GM12878 (cell line): ENCODE results near the gene CCDC88C. TPM values are rescaled to one million over a fixed set of nuclear protein-coding genes. Genes with fewer than 3 reads are reported as not detected.

Experiments
- CREB1 ChIP-seq: IDR thresholded peaks from 2 replicates; pipeline ENCODE4 v1.6.1; 2012; ENCODE audit warnings: low read depth, mild to moderate bottlenecking, inconsistent platforms
- CREM ChIP-seq: IDR thresholded peaks from 2 replicates; pipeline ENCODE4 v1.6.1; 2014; ENCODE audit warnings: antibody characterized with exemption, low read depth
- CTCF ChIP-seq, 3 experiments: IDR thresholded peaks in 2 of 3; conservative IDR thresholded peaks in 1 of 3; 2 replicates each; pipeline ENCODE4 v1.5.1; 2011; ENCODE audit warnings: low read depth in 3 of 3, low read length in 3 of 3, mild to moderate bottlenecking in 3 of 3, control low read depth in 2 of 3, moderate library complexity in 2 of 3, inconsistent platforms in 1 of 3, mixed read lengths in 1 of 3; ENCODE audit not compliant: control insufficient read depth in 2 of 3, insufficient read depth in 1 of 3; ENCODE audit errors: extremely low read depth in 1 of 3
- ESRRA ChIP-seq: IDR thresholded peaks from 2 replicates; pipeline ENCODE4 v1.6.1; 2012; ENCODE audit warnings: mild to moderate bottlenecking, low read length, improper control_type of control experiment
- ETV6 ChIP-seq, 2 experiments: fragments of 450-650 bp in 1 of 2; IDR thresholded peaks in 1 of 2; conservative IDR thresholded peaks in 1 of 2; 2 replicates each; pipeline ENCODE4 v1.6.1; 2014; ENCODE audit warnings: antibody characterized with exemption in 1 of 2, borderline replicate concordance in 1 of 2, low read depth in 1 of 2, mild to moderate bottlenecking in 1 of 2, moderate library complexity in 1 of 2
- FOXK2 ChIP-seq: fragments of 450-650 bp; IDR thresholded peaks from 2 replicates; pipeline ENCODE4 v1.6.1; 2017; ENCODE audit warnings: mild to moderate bottlenecking, moderate library complexity
- IKZF1 ChIP-seq: fragments of 450-650 bp; conservative IDR thresholded peaks from 2 replicates; pipeline ENCODE4 v1.6.1; 2017; ENCODE audit warnings: antibody characterized with exemption, mild to moderate bottlenecking
- IRF4 ChIP-seq: IDR thresholded peaks from 2 replicates; pipeline ENCODE4 v1.6.1; 2011; ENCODE audit warnings: low read depth, low read length
- MYB ChIP-seq: fragments of 150-350 bp; IDR thresholded peaks from 2 replicates; pipeline ENCODE4 v1.6.1; 2014; ENCODE audit warnings: mild to moderate bottlenecking, low read depth, low read length, borderline replicate concordance
- NFXL1 ChIP-seq: fragments of 450-650 bp; IDR thresholded peaks from 2 replicates; pipeline ENCODE4 v1.6.1; 2017; ENCODE audit warnings: antibody characterized with exemption, mild to moderate bottlenecking, borderline replicate concordance
- NR2F1 ChIP-seq: fragments of 450-650 bp; conservative IDR thresholded peaks from 2 replicates; pipeline ENCODE4 v1.6.1; 2017; ENCODE audit warnings: mild to moderate bottlenecking
- PAX5 ChIP-seq: IDR thresholded peaks from 2 replicates; pipeline ENCODE4 v1.6.1; 2011; ENCODE audit warnings: low read depth, low read length, borderline replicate concordance
- PAX8 ChIP-seq: fragments of 450-650 bp; IDR thresholded peaks from 2 replicates; pipeline ENCODE4 v1.6.1; 2017; ENCODE audit warnings: mild to moderate bottlenecking, moderate library complexity
- RB1 ChIP-seq: fragments of 450-650 bp; formaldehyde crosslinking; IDR thresholded peaks from 2 replicates; pipeline ENCODE4 v1.6.1; 2017; ENCODE audit warnings: mild to moderate bottlenecking, borderline replicate concordance
- RCOR1 ChIP-seq: conservative IDR thresholded peaks from 2 replicates; pipeline ENCODE4 v1.6.1; 2012; ENCODE audit warnings: low read depth, low read length, improper control_type of control experiment
- SPI1 ChIP-seq: IDR thresholded peaks from 2 replicates; pipeline ENCODE4 v1.6.1; 2011; ENCODE audit warnings: low read depth, mild to moderate bottlenecking, low read length, moderate library complexity, borderline replicate concordance; ENCODE audit not compliant: insufficient read depth
- STAT3 ChIP-seq: IDR thresholded peaks from 2 replicates; pipeline ENCODE4 v1.6.1; 2011; ENCODE audit warnings: low read depth, low read length, improper control_type of control experiment
- SUZ12 ChIP-seq: fragments of 200-600 bp; sonication (generic); IDR thresholded peaks from one replicate; pipeline ENCODE4 v1.6.1; 2018; ENCODE audit warnings: antibody characterized with exemption, mild to moderate bottlenecking; ENCODE audit not compliant: unreplicated experiment
- TCF7 ChIP-seq: IDR thresholded peaks from 2 replicates; pipeline ENCODE4 v1.6.1; 2014; ENCODE audit warnings: antibody characterized with exemption, borderline replicate concordance
- ZBED1 ChIP-seq: IDR thresholded peaks from 2 replicates; pipeline ENCODE4 v1.6.1; 2016; ENCODE audit warnings: borderline replicate concordance
- ZNF622 ChIP-seq: fragments of 450-650 bp; IDR thresholded peaks from 2 replicates; pipeline ENCODE4 v1.6.1; 2017; ENCODE audit warnings: mild to moderate bottlenecking, inconsistent platforms
- polyA plus RNA-seq, 11 experiments: library from polyadenylated mRNA; depleted of rRNA in 4 of 11; unstranded in 6 of 11; stranded (reverse) in 5 of 11; fragments of >200 nt; fragmentation: Nextera tagmentation in 4 of 11; fragmentation: Illumina TruSeq in 1 of 11; extraction: Ambion mirVana in 4 of 11; extraction: Trizol in 1 of 11; gene quantifications; 1 replicate in 1 of 11; 2 replicates in 10 of 11; pipeline versions ENCODE4 v1.2.1 to v1.2.3, GENCODE V29; 2011 to 2016; ENCODE audit warnings: inconsistent platforms in 2 of 11, missing spikeins in 2 of 11, low read depth in 1 of 11
- total RNA-seq, 4 experiments: library from RNA; depleted of rRNA in 3 of 4; stranded (reverse); fragments of >200 nt in 3 of 4; fragmentation: Illumina TruSeq in 1 of 4; extraction: Trizol in 1 of 4; gene quantifications; 2 replicates each; pipeline versions ENCODE4 v1.2.1 to v1.2.3, GENCODE V29; 2013 to 2021
- TF ChIP-seq, protein P1 (sequence below): fragments of 450-650 bp; formaldehyde crosslinking; IDR thresholded peaks from 2 replicates; pipeline ENCODE4 v1.5.0; 2022; ENCODE audit warnings: mild to moderate bottlenecking, missing genetic modification characterization
- TF ChIP-seq, protein P2 (sequence below): fragments of 450-650 bp; IDR thresholded peaks from 2 replicates; pipeline ENCODE4 v1.6.1; 2017; ENCODE audit warnings: mild to moderate bottlenecking

CCDC88C gene
- total and polyA plus RNA-seq, 10 of the 15 experiments (the other 5 are each of a cell fraction or from before 2014, with no cell fraction given): 4.0 to 79.6 (median 36.6) TPM

DNA sequence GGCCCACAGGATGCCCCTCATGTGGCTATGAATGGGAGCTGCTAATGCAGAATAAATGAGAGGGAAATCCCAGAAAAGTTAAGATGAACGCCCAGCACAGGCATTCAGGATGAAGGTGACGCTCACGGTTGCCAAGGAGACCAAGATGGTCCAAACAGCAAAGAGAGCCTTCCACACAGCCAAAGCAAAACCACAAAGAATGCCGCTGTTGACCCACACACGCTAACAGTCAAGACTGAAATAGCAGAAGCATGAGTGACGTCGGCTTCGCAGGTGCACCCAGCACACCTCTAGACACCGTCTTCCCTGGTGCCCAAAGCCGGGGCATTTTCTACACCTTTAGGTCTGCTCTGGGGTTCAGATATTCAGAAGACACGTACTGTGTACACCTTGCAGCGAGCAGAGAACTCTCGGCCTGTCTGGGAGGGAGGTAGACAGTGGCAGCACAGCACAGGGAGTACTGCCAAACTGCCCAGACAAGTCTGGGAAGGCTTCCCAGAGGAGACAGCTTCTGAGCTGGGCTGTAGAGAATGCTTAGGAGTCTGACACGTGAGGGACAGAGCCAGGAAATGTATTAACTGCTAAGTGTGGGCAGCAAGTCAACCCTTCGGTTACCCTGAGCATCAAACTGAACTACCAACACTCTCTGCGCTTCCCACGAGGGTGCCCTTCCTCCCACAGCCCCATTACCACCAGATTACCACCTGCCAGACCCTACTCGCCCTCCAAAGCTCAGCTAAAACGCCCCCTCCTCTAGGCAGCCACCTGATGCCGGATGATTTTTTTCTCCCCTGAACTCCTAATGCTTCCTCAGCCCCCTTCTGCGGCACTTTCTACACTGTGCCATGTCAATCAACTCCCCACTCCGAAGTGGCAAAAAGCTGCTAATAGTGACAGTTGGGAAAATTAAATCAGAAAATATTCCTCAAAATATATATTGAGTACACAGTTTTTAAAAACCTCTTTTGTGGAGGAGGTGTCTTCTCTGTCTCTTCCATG, 50.1 kb downstream of the CCDC88C start (continued):
- TF ChIP-seq RB1 (no peak), NR2F1 (0 out of 2 replicates have a peak, but pooled peaks have one; percentile 59), STAT3 (no peak), SPI1 (no peak), CREB1 (no peak), PAX8 (no peak), ETV6 (conservative IDR thresholded peaks at IDR 0.05 in 1 of 2, IDR thresholded peaks at IDR 0.05 in 1 of 2; ENCODE audit: borderline replicate concordance in 1 of 2, low read depth in 1 of 2) (peak in 1 of 2 experiments; percentile 63; a peak in 1 of 4 replicates), ZNF622 (no peak), TCF7 (no peak), FOXK2 (no peak; the same call in 1 of the 2 replicates), RCOR1 (no peak), ZBED1 (peak; percentile 81; the same call in 1 of the 2 replicates), IKZF1 (peak; percentile 83), IRF4 (peak; percentile 54; the same call in 1 of the 2 replicates), ESRRA (no peak), MYB (peak; percentile 82; the same call in 1 of the 2 replicates), CREM (peak; percentile 94), CTCF (IDR thresholded peaks at IDR 0.05 in 2 of 3, conservative IDR thresholded peaks at IDR 0.05 in 1 of 3; ENCODE audit: control insufficient read depth in 2 of 3, extremely low read depth in 1 of 3, insufficient read depth in 1 of 3, low read depth in 3 of 3, low read length in 3 of 3) (no peak), NFXL1 (no peak), SUZ12 (no peak), PAX5 (peak; percentile 92)
- TF ChIP-seq, protein P1, sequence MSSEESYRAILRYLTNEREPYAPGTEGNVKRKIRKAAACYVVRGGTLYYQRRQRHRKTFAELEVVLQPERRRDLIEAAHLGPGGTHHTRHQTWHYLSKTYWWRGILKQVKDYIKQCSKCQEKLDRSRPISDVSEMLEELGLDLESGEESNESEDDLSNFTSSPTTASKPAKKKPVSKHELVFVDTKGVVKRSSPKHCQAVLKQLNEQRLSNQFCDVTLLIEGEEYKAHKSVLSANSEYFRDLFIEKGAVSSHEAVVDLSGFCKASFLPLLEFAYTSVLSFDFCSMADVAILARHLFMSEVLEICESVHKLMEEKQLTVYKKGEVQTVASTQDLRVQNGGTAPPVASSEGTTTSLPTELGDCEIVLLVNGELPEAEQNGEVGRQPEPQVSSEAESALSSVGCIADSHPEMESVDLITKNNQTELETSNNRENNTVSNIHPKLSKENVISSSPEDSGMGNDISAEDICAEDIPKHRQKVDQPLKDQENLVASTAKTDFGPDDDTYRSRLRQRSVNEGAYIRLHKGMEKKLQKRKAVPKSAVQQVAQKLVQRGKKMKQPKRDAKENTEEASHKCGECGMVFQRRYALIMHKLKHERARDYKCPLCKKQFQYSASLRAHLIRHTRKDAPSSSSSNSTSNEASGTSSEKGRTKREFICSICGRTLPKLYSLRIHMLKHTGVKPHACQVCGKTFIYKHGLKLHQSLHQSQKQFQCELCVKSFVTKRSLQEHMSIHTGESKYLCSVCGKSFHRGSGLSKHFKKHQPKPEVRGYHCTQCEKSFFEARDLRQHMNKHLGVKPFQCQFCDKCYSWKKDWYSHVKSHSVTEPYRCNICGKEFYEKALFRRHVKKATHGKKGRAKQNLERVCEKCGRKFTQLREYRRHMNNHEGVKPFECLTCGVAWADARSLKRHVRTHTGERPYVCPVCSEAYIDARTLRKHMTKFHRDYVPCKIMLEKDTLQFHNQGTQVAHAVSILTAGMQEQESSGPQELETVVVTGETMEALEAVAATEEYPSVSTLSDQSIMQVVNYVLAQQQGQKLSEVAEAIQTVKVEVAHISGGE (CRISPR knock-in tag): no peak
- TF ChIP-seq, protein P2, sequence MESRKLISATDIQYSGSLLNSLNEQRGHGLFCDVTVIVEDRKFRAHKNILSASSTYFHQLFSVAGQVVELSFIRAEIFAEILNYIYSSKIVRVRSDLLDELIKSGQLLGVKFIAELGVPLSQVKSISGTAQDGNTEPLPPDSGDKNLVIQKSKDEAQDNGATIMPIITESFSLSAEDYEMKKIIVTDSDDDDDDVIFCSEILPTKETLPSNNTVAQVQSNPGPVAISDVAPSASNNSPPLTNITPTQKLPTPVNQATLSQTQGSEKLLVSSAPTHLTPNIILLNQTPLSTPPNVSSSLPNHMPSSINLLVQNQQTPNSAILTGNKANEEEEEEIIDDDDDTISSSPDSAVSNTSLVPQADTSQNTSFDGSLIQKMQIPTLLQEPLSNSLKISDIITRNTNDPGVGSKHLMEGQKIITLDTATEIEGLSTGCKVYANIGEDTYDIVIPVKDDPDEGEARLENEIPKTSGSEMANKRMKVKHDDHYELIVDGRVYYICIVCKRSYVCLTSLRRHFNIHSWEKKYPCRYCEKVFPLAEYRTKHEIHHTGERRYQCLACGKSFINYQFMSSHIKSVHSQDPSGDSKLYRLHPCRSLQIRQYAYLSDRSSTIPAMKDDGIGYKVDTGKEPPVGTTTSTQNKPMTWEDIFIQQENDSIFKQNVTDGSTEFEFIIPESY: no peak
